Measurements from ENCODE around the gene HSF2BP.
A peak's percentile ranks its signal among the peaks of the same experiment; 100 is the strongest.
"Not testable (repeated sequence)": the region's sequence is repeated elsewhere in the genome, so short reads cannot be mapped to it uniquely, and the experiment has no call there.

Gene HSF2BP

GRCh38 chr21:43659136-43660000 lies at the start of gene HSF2BP, which contains the start of gene RRP1B:
Gene HSF2BP (minus strand): TSS chr21:43659488. CDS start chr21:43658096, 1,392 bp downstream.
Gene RRP1B (plus strand): TSS chr21:43659560. CDS start chr21:43659665, 105 bp downstream.
- no peak for DNase-seq (ENCODE audit: low read depth)

GRCh38 chr21:43708745-43709381 lies 49.6 kb upstream of the HSF2BP start:
- no peak for DNase-seq (ENCODE audit: low read depth)

- DNase-seq (ENCODE audit: low read depth) = no peak
These were observed 48.2 kb upstream of the HSF2BP start for GRCh38 chr21:43707462-43707861.

GRCh38 chr21:43703035-43703880 lies 44.0 kb upstream of the HSF2BP start:
- DNase-seq (ENCODE audit: low read depth) = peak; percentile 64

- DNase-seq (ENCODE audit: low read depth) = no peak
These were observed 43.4 kb upstream of the HSF2BP start for GRCh38 chr21:43702785-43703034.

GRCh38 chr21:43701936-43702784 lies 42.9 kb upstream of the HSF2BP start:
- DNase-seq (ENCODE audit: low read depth) = no peak

- DNase-seq (ENCODE audit: low read depth) = no peak
These were observed 40.8 kb upstream of the HSF2BP start for GRCh38 chr21:43699933-43700599.

GRCh38 chr21:43699492-43699777 lies 40.1 kb upstream of the HSF2BP start:
- DNase-seq (ENCODE audit: low read depth) = not testable (repeated sequence)

GRCh38 chr21:43697758-43698643 lies 38.7 kb upstream of the HSF2BP start:
- no peak for DNase-seq (ENCODE audit: low read depth)

- no peak for DNase-seq (ENCODE audit: low read depth)
These were observed 36.9 kb upstream of the HSF2BP start for GRCh38 chr21:43696214-43696613.

GRCh38 chr21:43694437-43695079 lies 35.3 kb upstream of the HSF2BP start:
- no peak for DNase-seq (ENCODE audit: low read depth)

GRCh38 chr21:43693981-43694380 lies 34.7 kb upstream of the HSF2BP start:
- DNase-seq (ENCODE audit: low read depth) = no peak

- no peak for DNase-seq (ENCODE audit: low read depth)
These were observed 33.7 kb upstream of the HSF2BP start for GRCh38 chr21:43692949-43693348.

GRCh38 chr21:43691801-43692200 lies 32.5 kb upstream of the HSF2BP start:
- DNase-seq (ENCODE audit: low read depth) = no peak

- no peak for DNase-seq (ENCODE audit: low read depth)
These were observed 32.0 kb upstream of the HSF2BP start for GRCh38 chr21:43691086-43691795.

GRCh38 chr21:43690346-43690745 lies 31.1 kb upstream of the HSF2BP start:
- DNase-seq (ENCODE audit: low read depth) = no peak

GRCh38 chr21:43689556-43690337 lies 30.5 kb upstream of the HSF2BP start:
- no peak for DNase-seq (ENCODE audit: low read depth)

- no peak for DNase-seq (ENCODE audit: low read depth)
These were observed 29.6 kb upstream of the HSF2BP start for GRCh38 chr21:43688906-43689305.
